ENCODE data around the gene RLBP1.
A peak's percentile ranks its signal among the peaks of the same experiment; 100 is the strongest.

Gene RLBP1

DNA sequence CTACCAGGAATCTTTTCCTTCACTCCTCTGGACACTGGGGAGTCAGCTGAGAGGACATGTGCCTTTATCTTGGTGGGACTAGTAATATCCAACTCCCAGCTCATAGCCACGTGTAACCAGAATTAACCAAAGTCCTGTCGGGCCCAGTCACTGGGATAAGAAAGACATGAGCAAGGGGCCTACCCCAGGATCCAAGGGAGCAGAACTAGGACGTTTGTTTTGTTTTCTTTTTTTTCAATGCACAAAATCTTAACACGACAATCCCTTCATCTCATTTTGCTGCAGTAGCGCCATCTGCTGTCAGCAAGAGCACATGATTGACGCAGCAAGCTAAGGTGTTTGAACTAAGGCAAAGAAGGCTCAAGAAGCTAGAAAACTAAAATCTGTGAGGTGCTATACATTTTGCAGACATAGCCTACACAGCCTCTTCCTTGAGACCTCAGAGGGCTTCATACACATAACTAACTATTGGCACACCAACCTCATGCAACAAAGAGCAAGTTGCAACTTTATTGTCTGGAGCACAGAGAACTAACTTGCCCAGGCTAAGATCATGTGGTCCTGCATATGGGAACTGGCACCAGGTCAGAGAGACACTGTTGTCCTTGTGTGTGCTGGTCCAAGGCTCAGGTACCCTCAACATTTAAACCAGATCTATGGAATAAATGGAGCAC, 43.6 kb downstream of the RLBP1 start:
- Histone ChIP-seq H3K27me3 (ENCODE audit: control insufficient read depth, low read length) (no peaks in the 10 kb centered on the region), H3K9me3 (ENCODE audit: control insufficient read depth, insufficient read depth, low read length) (no peaks in the 10 kb centered on the region), H3K4me1 (ENCODE audit: control insufficient read depth, low read length) (no peaks in the 10 kb centered on the region), H3K4me3 (ENCODE audit: low read length) (no peak overlapping the region), H3K27ac (ENCODE audit: low read depth, low read length) (no peak overlapping the region), H4K20me1 (ENCODE audit: control insufficient read depth, insufficient read depth, low read depth, low read length) (no peaks in the 10 kb centered on the region), H3K9me2 (replicated peaks; ENCODE audit: control insufficient read depth, low read length) (no peaks in the 10 kb centered on the region), H3K36me3 (ENCODE audit: control insufficient read depth, low read length) (0 out of 2 replicates have a peak, but pooled peaks cover 3% of the 10 kb centered on the region), H3F3A (ENCODE audit: control insufficient read depth, insufficient read depth) (no peaks in the 10 kb centered on the region), H3K4me2 (ENCODE audit: low read length) (no peak overlapping the region), H3K79me2 (ENCODE audit: control insufficient read depth, low read length) (no peaks in the 10 kb centered on the region)
- no peak for TF ChIP-seq EZH2phosphoT487 (IDR thresholded peaks at IDR 0.05; ENCODE audit: borderline replicate concordance, low read length)
- TF ChIP-seq CTCF (IDR thresholded peaks at IDR 0.05; ENCODE audit: low read depth, low read length, poor library complexity, severe bottlenecking), result peak; percentile 95

GRCh38 chr15:89177116-89177515, 44.3 kb downstream of the RLBP1 start:
- Histone ChIP-seq H3K27me3 (ENCODE audit: control insufficient read depth, low read length) (no peaks in the 10 kb centered on the region), H3K27ac (ENCODE audit: low read depth, low read length) (no peak overlapping the region), H3K36me3 (ENCODE audit: control insufficient read depth, low read length) (0 out of 2 replicates have a peak, but pooled peaks cover 3% of the 10 kb centered on the region), H3K4me3 (ENCODE audit: low read length) (no peak overlapping the region), H3K79me2 (ENCODE audit: control insufficient read depth, low read length) (no peaks in the 10 kb centered on the region), H3K9me2 (replicated peaks; ENCODE audit: control insufficient read depth, low read length) (no peaks in the 10 kb centered on the region), H3K4me2 (ENCODE audit: low read length) (no peak overlapping the region), H3K9me3 (ENCODE audit: control insufficient read depth, insufficient read depth, low read length) (no peaks in the 10 kb centered on the region), H3F3A (ENCODE audit: control insufficient read depth, insufficient read depth) (no peaks in the 10 kb centered on the region), H4K20me1 (ENCODE audit: control insufficient read depth, insufficient read depth, low read depth, low read length) (no peaks in the 10 kb centered on the region), H3K4me1 (ENCODE audit: control insufficient read depth, low read length) (no peaks in the 10 kb centered on the region)
- TF ChIP-seq EZH2phosphoT487 (IDR thresholded peaks at IDR 0.05; ENCODE audit: borderline replicate concordance, low read length), result no peak
- no peak for TF ChIP-seq CTCF (IDR thresholded peaks at IDR 0.05; ENCODE audit: low read depth, low read length, poor library complexity, severe bottlenecking)

DNA sequence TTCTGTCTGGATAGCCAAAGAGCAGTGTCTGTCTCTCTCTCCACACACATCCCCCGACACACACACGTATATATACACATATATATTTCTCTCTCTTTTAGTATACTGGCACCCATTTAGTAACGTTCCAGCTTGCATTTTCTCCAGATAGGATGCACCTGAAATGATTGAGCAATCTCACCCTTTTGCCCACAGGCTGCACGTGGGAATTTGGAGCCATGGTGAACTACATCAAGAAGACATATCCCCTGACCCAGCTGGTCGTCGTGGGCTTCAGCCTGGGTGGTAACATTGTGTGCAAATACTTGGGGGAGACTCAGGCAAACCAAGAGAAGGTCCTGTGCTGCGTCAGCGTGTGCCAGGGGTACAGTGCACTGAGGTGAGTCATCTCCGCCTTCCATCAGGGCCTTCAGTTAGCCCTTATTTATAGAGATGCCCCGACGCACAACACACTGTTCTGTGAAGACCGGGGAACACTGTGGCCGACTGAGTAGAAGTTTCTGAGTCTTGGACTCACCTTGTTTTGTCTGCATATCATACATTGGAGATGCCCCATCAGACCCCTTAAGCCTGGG, 45.7 kb downstream of the RLBP1 start:
- H3K36me3 ChIP-seq (ENCODE audit: control insufficient read depth, low read length), result 0 out of 2 replicates have a peak, but pooled peaks cover 3% of the 10 kb centered on the region
- no peaks in the 10 kb centered on the region for H3K9me3 ChIP-seq (ENCODE audit: control insufficient read depth, insufficient read depth, low read length)
- no peaks in the 10 kb centered on the region for H3K79me2 ChIP-seq (ENCODE audit: control insufficient read depth, low read length)
- H3F3A ChIP-seq (ENCODE audit: control insufficient read depth, insufficient read depth), result no peaks in the 10 kb centered on the region
- H3K27ac ChIP-seq (ENCODE audit: low read depth, low read length), result no peak overlapping the region
- H3K4me2 ChIP-seq (ENCODE audit: low read length), result no peak overlapping the region
- no peaks in the 10 kb centered on the region for H4K20me1 ChIP-seq (ENCODE audit: control insufficient read depth, insufficient read depth, low read depth, low read length)
- no peaks in the 10 kb centered on the region for H3K27me3 ChIP-seq (ENCODE audit: control insufficient read depth, low read length)
- TF ChIP-seq EZH2phosphoT487 (IDR thresholded peaks at IDR 0.05; ENCODE audit: borderline replicate concordance, low read length) (no peak), CTCF (IDR thresholded peaks at IDR 0.05; ENCODE audit: low read depth, low read length, poor library complexity, severe bottlenecking) (no peak)
- H3K4me3 ChIP-seq (ENCODE audit: low read length), result no peak overlapping the region
- no peaks in the 10 kb centered on the region for H3K4me1 ChIP-seq (ENCODE audit: control insufficient read depth, low read length)
- H3K9me2 ChIP-seq (replicated peaks; ENCODE audit: control insufficient read depth, low read length), result no peaks in the 10 kb centered on the region

Measured in DOHH2 (cell line).